WTC11 (cell line): ENCODE data around the gene ZNF804B.

ENCODE experiments used
- ATF1 ChIP-seq: sonication (generic); formaldehyde crosslinking; IDR thresholded peaks from 2 replicates; pipeline ENCODE4 v1.8.1; 2023; ENCODE audit warnings: mild to moderate bottlenecking, moderate library complexity, missing genetic modification reagents
- CREB1 ChIP-seq: sonication (generic); formaldehyde crosslinking; IDR thresholded peaks from 2 replicates; pipeline ENCODE4 v1.8.0; 2023; ENCODE audit warnings: mild to moderate bottlenecking, missing genetic modification reagents
- GABPB1 ChIP-seq: sonication (generic); formaldehyde crosslinking; IDR thresholded peaks from 2 replicates; pipeline ENCODE4 v1.8.1; 2023; ENCODE audit warnings: mild to moderate bottlenecking, missing genetic modification reagents
- IRF2 ChIP-seq: sonication (generic); formaldehyde crosslinking; IDR thresholded peaks from 2 replicates; pipeline ENCODE4 v1.8.0; 2022; ENCODE audit warnings: low read depth, missing genetic modification reagents, borderline replicate concordance
- MXD4 ChIP-seq: fragments of 250-450 bp; sonication (Bioruptor Pico); IDR thresholded peaks from 2 replicates; pipeline ENCODE4 v1.8.0; 2021; ENCODE audit warnings: mild to moderate bottlenecking, moderate library complexity, borderline replicate concordance
- SMAD4 ChIP-seq: sonication (generic); formaldehyde crosslinking; IDR thresholded peaks from 2 replicates; pipeline ENCODE4 v1.8.0; 2022; ENCODE audit warnings: mild to moderate bottlenecking, missing genetic modification reagents
- SOX15 ChIP-seq: fragments of 250-450 bp; sonication (Bioruptor Pico); IDR thresholded peaks from 2 replicates; pipeline ENCODE4 v1.9.0; 2021; ENCODE audit warnings: mild to moderate bottlenecking
- TCF7 ChIP-seq: sonication (generic); formaldehyde crosslinking; IDR thresholded peaks from 2 replicates; pipeline ENCODE4 v1.8.0; 2022; ENCODE audit warnings: mild to moderate bottlenecking, low read depth, missing genetic modification reagents, moderate library complexity
- ZNF138 ChIP-seq: sonication (generic); formaldehyde crosslinking; conservative IDR thresholded peaks from 2 replicates; pipeline ENCODE4 v1.8.1; 2022; ENCODE audit warnings: mild to moderate bottlenecking, moderate library complexity, missing genetic modification reagents
- ZNF423 ChIP-seq: fragments of 250-450 bp; sonication (Bioruptor Pico); IDR thresholded peaks from 2 replicates; pipeline ENCODE4 v2.1.2; 2022; ENCODE audit warnings: mild to moderate bottlenecking, moderate library complexity
- ZNF671 ChIP-seq: fragments of 250-450 bp; sonication (Bioruptor Pico); IDR thresholded peaks from 2 replicates; pipeline ENCODE4 v1.8.0; 2021; ENCODE audit warnings: mild to moderate bottlenecking
- TF ChIP-seq, protein P1 (sequence below): fragments of 200-600 bp; IDR thresholded peaks from 2 replicates; pipeline ENCODE4 v1.8.0; 2022; ENCODE audit warnings: antibody characterized with exemption
- TF ChIP-seq, protein P2 (sequence below): sonication (generic); formaldehyde crosslinking; IDR thresholded peaks from 2 replicates; pipeline ENCODE4 v1.8.0; 2023; ENCODE audit warnings: missing genetic modification reagents
- TF ChIP-seq, protein P3 (sequence below): sonication (generic); formaldehyde crosslinking; IDR thresholded peaks from 2 replicates; pipeline ENCODE4 v1.8.0; 2022; ENCODE audit warnings: mild to moderate bottlenecking, missing genetic modification reagents

DNA sequence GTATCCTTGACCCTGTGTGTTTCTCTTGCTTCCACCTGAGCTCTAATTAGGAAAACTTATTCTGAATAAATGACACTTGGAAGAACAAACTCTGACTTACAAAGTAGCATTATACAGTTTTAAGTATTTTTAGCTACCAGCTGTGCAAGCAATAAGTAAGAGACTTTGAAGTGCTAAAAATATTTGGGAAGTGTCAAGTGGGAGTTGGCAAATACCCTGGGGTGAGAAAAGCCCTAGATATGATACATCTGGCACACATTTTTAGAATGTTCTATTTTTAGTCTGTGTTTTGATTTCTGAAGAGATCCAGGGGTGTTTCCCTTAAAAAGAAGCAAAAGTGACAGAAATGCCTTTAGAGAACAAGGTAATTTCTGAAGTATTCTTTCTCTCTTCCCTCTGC, 168.8 kb downstream of the ZNF804B start:
- TF ChIP-seq, protein P1, sequence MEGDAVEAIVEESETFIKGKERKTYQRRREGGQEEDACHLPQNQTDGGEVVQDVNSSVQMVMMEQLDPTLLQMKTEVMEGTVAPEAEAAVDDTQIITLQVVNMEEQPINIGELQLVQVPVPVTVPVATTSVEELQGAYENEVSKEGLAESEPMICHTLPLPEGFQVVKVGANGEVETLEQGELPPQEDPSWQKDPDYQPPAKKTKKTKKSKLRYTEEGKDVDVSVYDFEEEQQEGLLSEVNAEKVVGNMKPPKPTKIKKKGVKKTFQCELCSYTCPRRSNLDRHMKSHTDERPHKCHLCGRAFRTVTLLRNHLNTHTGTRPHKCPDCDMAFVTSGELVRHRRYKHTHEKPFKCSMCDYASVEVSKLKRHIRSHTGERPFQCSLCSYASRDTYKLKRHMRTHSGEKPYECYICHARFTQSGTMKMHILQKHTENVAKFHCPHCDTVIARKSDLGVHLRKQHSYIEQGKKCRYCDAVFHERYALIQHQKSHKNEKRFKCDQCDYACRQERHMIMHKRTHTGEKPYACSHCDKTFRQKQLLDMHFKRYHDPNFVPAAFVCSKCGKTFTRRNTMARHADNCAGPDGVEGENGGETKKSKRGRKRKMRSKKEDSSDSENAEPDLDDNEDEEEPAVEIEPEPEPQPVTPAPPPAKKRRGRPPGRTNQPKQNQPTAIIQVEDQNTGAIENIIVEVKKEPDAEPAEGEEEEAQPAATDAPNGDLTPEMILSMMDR, result no peak
- no peak for TF ChIP-seq CREB1 (CRISPR knock-in tag)
- TF ChIP-seq ZNF138 (CRISPR knock-in tag), result no peak
- TF ChIP-seq, protein P2, sequence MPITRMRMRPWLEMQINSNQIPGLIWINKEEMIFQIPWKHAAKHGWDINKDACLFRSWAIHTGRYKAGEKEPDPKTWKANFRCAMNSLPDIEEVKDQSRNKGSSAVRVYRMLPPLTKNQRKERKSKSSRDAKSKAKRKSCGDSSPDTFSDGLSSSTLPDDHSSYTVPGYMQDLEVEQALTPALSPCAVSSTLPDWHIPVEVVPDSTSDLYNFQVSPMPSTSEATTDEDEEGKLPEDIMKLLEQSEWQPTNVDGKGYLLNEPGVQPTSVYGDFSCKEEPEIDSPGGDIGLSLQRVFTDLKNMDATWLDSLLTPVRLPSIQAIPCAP, result no peak
- TF ChIP-seq SOX15, result no peak
- TF ChIP-seq GABPB1, result no peak
- TF ChIP-seq IRF2 (CRISPR knock-in tag), result no peak
- no peak for TF ChIP-seq SMAD4 (CRISPR knock-in tag)
- TF ChIP-seq MXD4 (CRISPR knock-in tag), result no peak
- TF ChIP-seq, protein P3, sequence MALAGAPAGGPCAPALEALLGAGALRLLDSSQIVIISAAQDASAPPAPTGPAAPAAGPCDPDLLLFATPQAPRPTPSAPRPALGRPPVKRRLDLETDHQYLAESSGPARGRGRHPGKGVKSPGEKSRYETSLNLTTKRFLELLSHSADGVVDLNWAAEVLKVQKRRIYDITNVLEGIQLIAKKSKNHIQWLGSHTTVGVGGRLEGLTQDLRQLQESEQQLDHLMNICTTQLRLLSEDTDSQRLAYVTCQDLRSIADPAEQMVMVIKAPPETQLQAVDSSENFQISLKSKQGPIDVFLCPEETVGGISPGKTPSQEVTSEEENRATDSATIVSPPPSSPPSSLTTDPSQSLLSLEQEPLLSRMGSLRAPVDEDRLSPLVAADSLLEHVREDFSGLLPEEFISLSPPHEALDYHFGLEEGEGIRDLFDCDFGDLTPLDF (CRISPR knock-in tag), result no peak
- TF ChIP-seq ZNF423 (CRISPR knock-in tag), result no peak
- no peak for TF ChIP-seq TCF7
- no peak for TF ChIP-seq ZNF671
- TF ChIP-seq ATF1, result no peak
